ENCODE results near the gene RPN2.

- TF ChIP-seq, protein P1, sequence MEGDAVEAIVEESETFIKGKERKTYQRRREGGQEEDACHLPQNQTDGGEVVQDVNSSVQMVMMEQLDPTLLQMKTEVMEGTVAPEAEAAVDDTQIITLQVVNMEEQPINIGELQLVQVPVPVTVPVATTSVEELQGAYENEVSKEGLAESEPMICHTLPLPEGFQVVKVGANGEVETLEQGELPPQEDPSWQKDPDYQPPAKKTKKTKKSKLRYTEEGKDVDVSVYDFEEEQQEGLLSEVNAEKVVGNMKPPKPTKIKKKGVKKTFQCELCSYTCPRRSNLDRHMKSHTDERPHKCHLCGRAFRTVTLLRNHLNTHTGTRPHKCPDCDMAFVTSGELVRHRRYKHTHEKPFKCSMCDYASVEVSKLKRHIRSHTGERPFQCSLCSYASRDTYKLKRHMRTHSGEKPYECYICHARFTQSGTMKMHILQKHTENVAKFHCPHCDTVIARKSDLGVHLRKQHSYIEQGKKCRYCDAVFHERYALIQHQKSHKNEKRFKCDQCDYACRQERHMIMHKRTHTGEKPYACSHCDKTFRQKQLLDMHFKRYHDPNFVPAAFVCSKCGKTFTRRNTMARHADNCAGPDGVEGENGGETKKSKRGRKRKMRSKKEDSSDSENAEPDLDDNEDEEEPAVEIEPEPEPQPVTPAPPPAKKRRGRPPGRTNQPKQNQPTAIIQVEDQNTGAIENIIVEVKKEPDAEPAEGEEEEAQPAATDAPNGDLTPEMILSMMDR (conservative IDR thresholded peaks at IDR 0.05), result no peak
- no peak for TF ChIP-seq EZH2 (IDR thresholded peaks at IDR 0.05; ENCODE audit: low read depth)
Observed at GRCh38 chr20:37284691-37285161, 105.6 kb downstream of the RPN2 start.
